GM12801 (cell line): ENCODE measurements around the gene FOXP3.

ENCODE experiments used
- CTCF ChIP-seq: IDR thresholded peaks from one replicate; pipeline ENCODE4 v1.5.1; 2011; ENCODE audit warnings: control low read depth; ENCODE audit not compliant: insufficient read length; ENCODE audit errors: extremely low read depth

FOXP3 gene

GRCh38 chrX:49270249-49270921, 5.9 kb upstream of the FOXP3 start:
- TF ChIP-seq CTCF: no peak

- no peak for TF ChIP-seq CTCF
These were observed 5.3 kb upstream of the FOXP3 start, which contains the start of gene PPP1R3F for GRCh38 chrX:49269767-49270248. Gene PPP1R3F, plus strand, starts transcription at chrX:49269793. Its CDS starts 77 bp downstream, at chrX:49269870.

GRCh38 chrX:49269010-49269766, 4.7 kb upstream of the FOXP3 start:
- no peak for TF ChIP-seq CTCF

- TF ChIP-seq CTCF: no peak
These were observed 4.1 kb upstream of the FOXP3 start for GRCh38 chrX:49268702-49269009.

GRCh38 chrX:49266523-49267445, 2.3 kb upstream of the FOXP3 start:
- no peak for TF ChIP-seq CTCF

GRCh38 chrX:49263631-49264030, 879 bp downstream of the FOXP3 start:
- TF ChIP-seq CTCF: no peak

- TF ChIP-seq CTCF: no peak
These were observed 1.9 kb downstream of the FOXP3 start for GRCh38 chrX:49262603-49263002.
